Naive thymus-derived CD8-positive, alpha-beta T cell (primary cell): Measurements from ENCODE around the gene KRTAP20-1. TPM values are rescaled to one million over a fixed set of nuclear protein-coding genes. Genes with fewer than 3 reads are reported as not detected.

Experiments
- polyA plus RNA-seq, 3 donors: library from polyadenylated mRNA; unstranded; fragments of 300-500 nt; fragmentation: Illumina TruSeq; gene quantifications; one replicate each; pipeline ENCODE4 v1.2.3, GENCODE V29; 2021
- total RNA-seq, 8 experiments: library from RNA in 2 of 8; stranded (reverse) in 2 of 8; gene quantifications; one replicate each; pipeline ENCODE4 v1.2.3 and lab custom pipeline; 2021 to 2026

Gene KRTAP20-1
- total and polyA plus RNA-seq, 5 experiments from 2014 or later = not detected

Other genes with a start within 250 kb of the KRTAP20-1 start
- gene KRTAP13-2, start 244.2 kb upstream of the KRTAP20-1 start, total RNA-seq = not detected
- not detected for gene KRTAP13-2, start 244.2 kb upstream of the KRTAP20-1 start, polyA plus RNA-seq
- gene KRTAP13-1, start 220.4 kb upstream of the KRTAP20-1 start, total RNA-seq = not detected
- not detected for gene KRTAP13-1, start 220.4 kb upstream of the KRTAP20-1 start, polyA plus RNA-seq
- not detected for gene KRTAP13-3, start 190.5 kb upstream of the KRTAP20-1 start, total RNA-seq
- not detected for gene KRTAP13-3, start 190.5 kb upstream of the KRTAP20-1 start, polyA plus RNA-seq
- gene KRTAP13-4, start 186.2 kb upstream of the KRTAP20-1 start, total RNA-seq = not detected
- gene KRTAP13-4, start 186.2 kb upstream of the KRTAP20-1 start, polyA plus RNA-seq = not detected
- not detected for gene KRTAP15-1, start 176.2 kb upstream of the KRTAP20-1 start, total RNA-seq
- not detected for gene KRTAP15-1, start 176.2 kb upstream of the KRTAP20-1 start, polyA plus RNA-seq
- not detected for gene KRTAP19-1, start 136.1 kb upstream of the KRTAP20-1 start, total RNA-seq
- not detected for gene KRTAP19-1, start 136.1 kb upstream of the KRTAP20-1 start, polyA plus RNA-seq
- not detected for gene KRTAP19-2, start 129.0 kb upstream of the KRTAP20-1 start, total RNA-seq
- gene KRTAP19-2, start 129.0 kb upstream of the KRTAP20-1 start, polyA plus RNA-seq = not detected
- not detected for gene KRTAP19-3, start 124.4 kb upstream of the KRTAP20-1 start, total RNA-seq
- not detected for gene KRTAP19-3, start 124.4 kb upstream of the KRTAP20-1 start, polyA plus RNA-seq
- gene KRTAP19-4, start 119.3 kb upstream of the KRTAP20-1 start, total RNA-seq = not detected
- gene KRTAP19-4, start 119.3 kb upstream of the KRTAP20-1 start, polyA plus RNA-seq = not detected
- gene KRTAP19-5, start 114.3 kb upstream of the KRTAP20-1 start, total RNA-seq = not detected
- gene KRTAP19-5, start 114.3 kb upstream of the KRTAP20-1 start, polyA plus RNA-seq = not detected
- gene KRTAP19-6, start 74.6 kb upstream of the KRTAP20-1 start, total RNA-seq = not detected
- gene KRTAP19-6, start 74.6 kb upstream of the KRTAP20-1 start, polyA plus RNA-seq = not detected
- not detected for gene KRTAP19-7, start 55.1 kb upstream of the KRTAP20-1 start, total RNA-seq
- not detected for gene KRTAP19-7, start 55.1 kb upstream of the KRTAP20-1 start, polyA plus RNA-seq
- gene KRTAP22-2, start 26.0 kb upstream of the KRTAP20-1 start, total RNA-seq = not detected
- not detected for gene KRTAP22-2, start 26.0 kb upstream of the KRTAP20-1 start, polyA plus RNA-seq
- not detected for gene KRTAP6-3, start 24.0 kb upstream of the KRTAP20-1 start, total RNA-seq
- not detected for gene KRTAP6-3, start 24.0 kb upstream of the KRTAP20-1 start, polyA plus RNA-seq
- gene KRTAP6-2, start 17.5 kb upstream of the KRTAP20-1 start, total RNA-seq = not detected
- not detected for gene KRTAP6-2, start 17.5 kb upstream of the KRTAP20-1 start, polyA plus RNA-seq
- not detected for gene KRTAP22-1, start 15.3 kb upstream of the KRTAP20-1 start, total RNA-seq
- not detected for gene KRTAP22-1, start 15.3 kb upstream of the KRTAP20-1 start, polyA plus RNA-seq
- not detected for gene KRTAP6-1, start 2.5 kb upstream of the KRTAP20-1 start, total RNA-seq
- not detected for gene KRTAP6-1, start 2.5 kb upstream of the KRTAP20-1 start, polyA plus RNA-seq
- not detected for gene KRTAP20-4, start 4.2 kb downstream of the KRTAP20-1 start, total RNA-seq
- gene KRTAP20-4, start 4.2 kb downstream of the KRTAP20-1 start, polyA plus RNA-seq = not detected
- gene KRTAP20-2, start 18.8 kb downstream of the KRTAP20-1 start, total RNA-seq = not detected
- gene KRTAP20-2, start 18.8 kb downstream of the KRTAP20-1 start, polyA plus RNA-seq = not detected
- not detected for gene KRTAP20-3, start 26.4 kb downstream of the KRTAP20-1 start, total RNA-seq
- gene KRTAP20-3, start 26.4 kb downstream of the KRTAP20-1 start, polyA plus RNA-seq = not detected
- gene KRTAP21-3, start 102.4 kb downstream of the KRTAP20-1 start, total RNA-seq = not detected
- not detected for gene KRTAP21-3, start 102.4 kb downstream of the KRTAP20-1 start, polyA plus RNA-seq
- gene KRTAP21-2, start 130.8 kb downstream of the KRTAP20-1 start, total RNA-seq = not detected
- not detected for gene KRTAP21-2, start 130.8 kb downstream of the KRTAP20-1 start, polyA plus RNA-seq
- not detected for gene KRTAP21-1, start 139.0 kb downstream of the KRTAP20-1 start, total RNA-seq
- gene KRTAP21-1, start 139.0 kb downstream of the KRTAP20-1 start, polyA plus RNA-seq = not detected
- not detected for gene KRTAP8-1, start 196.8 kb downstream of the KRTAP20-1 start, total RNA-seq
- gene KRTAP8-1, start 196.8 kb downstream of the KRTAP20-1 start, polyA plus RNA-seq = not detected
- not detected for gene KRTAP7-1, start 213.3 kb downstream of the KRTAP20-1 start, total RNA-seq
- not detected for gene KRTAP7-1, start 213.3 kb downstream of the KRTAP20-1 start, polyA plus RNA-seq